ENCODE data around the gene ZFP36L2. TPM values are rescaled to one million over a fixed set of nuclear protein-coding genes. Genes with fewer than 3 reads are reported as not detected.
A peak's percentile ranks its signal among the peaks of the same experiment; 100 is the strongest.

ZFP36L2 gene
- total and polyA plus RNA-seq, 9 of the 15 experiments (the other 6 are each of a cell fraction or from before 2014, with no cell fraction given) = 4.1 to 60.6 (median 20.3) TPM

DNA sequence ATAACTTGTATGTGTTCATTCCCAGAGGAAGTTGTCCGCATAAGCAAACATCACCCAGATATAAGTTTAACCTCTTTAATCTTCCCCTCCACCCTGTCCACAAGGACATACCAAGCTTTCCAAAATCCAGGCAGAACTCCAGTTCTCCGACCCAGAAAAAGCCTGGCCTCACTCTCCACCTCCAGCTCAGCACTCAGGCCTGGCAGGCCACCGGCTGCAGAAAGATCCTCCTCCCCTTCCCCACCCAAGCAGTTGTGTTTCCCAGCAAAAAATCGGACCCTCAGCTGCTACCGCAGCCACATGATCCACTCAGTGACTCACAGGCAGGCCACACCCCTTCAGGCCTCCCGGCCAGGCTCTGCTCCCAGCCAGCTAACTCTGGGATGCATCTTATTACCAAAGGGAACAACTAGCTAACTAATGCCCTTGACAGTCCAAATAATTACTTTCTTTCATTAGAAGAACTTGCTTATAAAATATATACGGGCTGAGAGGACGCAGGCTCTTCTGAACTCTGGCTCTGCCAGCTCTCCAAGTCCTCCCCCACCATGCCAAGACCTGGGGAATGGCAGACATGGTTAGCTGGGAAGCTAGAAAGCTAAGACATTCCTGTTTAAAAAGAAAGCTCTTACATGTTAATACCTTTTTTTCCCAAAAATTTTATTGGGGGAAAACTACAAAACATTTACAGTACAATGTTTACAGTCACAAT, 4.5 kb downstream of the ZFP36L2 start (continued):
- TF ChIP-seq, protein P1, sequence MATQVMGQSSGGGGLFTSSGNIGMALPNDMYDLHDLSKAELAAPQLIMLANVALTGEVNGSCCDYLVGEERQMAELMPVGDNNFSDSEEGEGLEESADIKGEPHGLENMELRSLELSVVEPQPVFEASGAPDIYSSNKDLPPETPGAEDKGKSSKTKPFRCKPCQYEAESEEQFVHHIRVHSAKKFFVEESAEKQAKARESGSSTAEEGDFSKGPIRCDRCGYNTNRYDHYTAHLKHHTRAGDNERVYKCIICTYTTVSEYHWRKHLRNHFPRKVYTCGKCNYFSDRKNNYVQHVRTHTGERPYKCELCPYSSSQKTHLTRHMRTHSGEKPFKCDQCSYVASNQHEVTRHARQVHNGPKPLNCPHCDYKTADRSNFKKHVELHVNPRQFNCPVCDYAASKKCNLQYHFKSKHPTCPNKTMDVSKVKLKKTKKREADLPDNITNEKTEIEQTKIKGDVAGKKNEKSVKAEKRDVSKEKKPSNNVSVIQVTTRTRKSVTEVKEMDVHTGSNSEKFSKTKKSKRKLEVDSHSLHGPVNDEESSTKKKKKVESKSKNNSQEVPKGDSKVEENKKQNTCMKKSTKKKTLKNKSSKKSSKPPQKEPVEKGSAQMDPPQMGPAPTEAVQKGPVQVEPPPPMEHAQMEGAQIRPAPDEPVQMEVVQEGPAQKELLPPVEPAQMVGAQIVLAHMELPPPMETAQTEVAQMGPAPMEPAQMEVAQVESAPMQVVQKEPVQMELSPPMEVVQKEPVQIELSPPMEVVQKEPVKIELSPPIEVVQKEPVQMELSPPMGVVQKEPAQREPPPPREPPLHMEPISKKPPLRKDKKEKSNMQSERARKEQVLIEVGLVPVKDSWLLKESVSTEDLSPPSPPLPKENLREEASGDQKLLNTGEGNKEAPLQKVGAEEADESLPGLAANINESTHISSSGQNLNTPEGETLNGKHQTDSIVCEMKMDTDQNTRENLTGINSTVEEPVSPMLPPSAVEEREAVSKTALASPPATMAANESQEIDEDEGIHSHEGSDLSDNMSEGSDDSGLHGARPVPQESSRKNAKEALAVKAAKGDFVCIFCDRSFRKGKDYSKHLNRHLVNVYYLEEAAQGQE (IDR thresholded peaks at IDR 0.05; ENCODE audit: borderline replicate concordance) = peak; percentile 77
- TF ChIP-seq, protein P1 (CRISPR knock-in tag; IDR thresholded peaks at IDR 0.05; ENCODE audit: low read depth) = 0 out of 2 replicates have a peak, but pooled peaks have one; percentile 36
- TF ChIP-seq, protein P2, sequence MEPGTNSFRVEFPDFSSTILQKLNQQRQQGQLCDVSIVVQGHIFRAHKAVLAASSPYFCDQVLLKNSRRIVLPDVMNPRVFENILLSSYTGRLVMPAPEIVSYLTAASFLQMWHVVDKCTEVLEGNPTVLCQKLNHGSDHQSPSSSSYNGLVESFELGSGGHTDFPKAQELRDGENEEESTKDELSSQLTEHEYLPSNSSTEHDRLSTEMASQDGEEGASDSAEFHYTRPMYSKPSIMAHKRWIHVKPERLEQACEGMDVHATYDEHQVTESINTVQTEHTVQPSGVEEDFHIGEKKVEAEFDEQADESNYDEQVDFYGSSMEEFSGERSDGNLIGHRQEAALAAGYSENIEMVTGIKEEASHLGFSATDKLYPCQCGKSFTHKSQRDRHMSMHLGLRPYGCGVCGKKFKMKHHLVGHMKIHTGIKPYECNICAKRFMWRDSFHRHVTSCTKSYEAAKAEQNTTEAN (CRISPR knock-in tag; IDR thresholded peaks at IDR 0.05) = no peak
- TF ChIP-seq MTA1 (IDR thresholded peaks at IDR 0.05; ENCODE audit: borderline replicate concordance) (0 out of 2 replicates have a peak, but pooled peaks have one; percentile 44), MEIS2 (IDR thresholded peaks at IDR 0.05; ENCODE audit: partially characterized antibody) (no peak), KDM4B (IDR thresholded peaks at IDR 0.05; ENCODE audit: borderline replicate concordance in 2 of 2, low read depth in 1 of 2) (0 out of 4 replicates have a peak, but pooled peaks of 1 of the 2 experiments have one; percentile 66), COPS2 (conservative IDR thresholded peaks at IDR 0.05) (no peak), KLF1 (tag; IDR thresholded peaks at IDR 0.05) (peak; percentile 19; the same call in 1 of the 2 replicates), PHB (CRISPR knock-in tag; IDR thresholded peaks at IDR 0.05) (0 out of 2 replicates have a peak, but pooled peaks have one; percentile 83), NR2C2 (CRISPR knock-in tag; IDR thresholded peaks at IDR 0.05) (no peak), NR2C2 (tag; IDR thresholded peaks at IDR 0.05) (no peak), ARID1B (IDR thresholded peaks at IDR 0.05) (peak; percentile 63), HDAC1 (IDR thresholded peaks at IDR 0.05) (peak in 1 of 2 experiments; percentile 93; a peak in 2 of 4 replicates), BRD4 (IDR thresholded peaks at IDR 0.05) (no peak), ZNF184 (CRISPR knock-in tag; IDR thresholded peaks at IDR 0.05) (no peak), TAL1 (IDR thresholded peaks at IDR 0.05) (no peak), NFIX (CRISPR knock-in tag; IDR thresholded peaks at IDR 0.05; ENCODE audit: low read depth) (no peak), ELF2 (CRISPR knock-in tag; IDR thresholded peaks at IDR 0.05) (peak; percentile 72)
- TF ChIP-seq, protein P3, sequence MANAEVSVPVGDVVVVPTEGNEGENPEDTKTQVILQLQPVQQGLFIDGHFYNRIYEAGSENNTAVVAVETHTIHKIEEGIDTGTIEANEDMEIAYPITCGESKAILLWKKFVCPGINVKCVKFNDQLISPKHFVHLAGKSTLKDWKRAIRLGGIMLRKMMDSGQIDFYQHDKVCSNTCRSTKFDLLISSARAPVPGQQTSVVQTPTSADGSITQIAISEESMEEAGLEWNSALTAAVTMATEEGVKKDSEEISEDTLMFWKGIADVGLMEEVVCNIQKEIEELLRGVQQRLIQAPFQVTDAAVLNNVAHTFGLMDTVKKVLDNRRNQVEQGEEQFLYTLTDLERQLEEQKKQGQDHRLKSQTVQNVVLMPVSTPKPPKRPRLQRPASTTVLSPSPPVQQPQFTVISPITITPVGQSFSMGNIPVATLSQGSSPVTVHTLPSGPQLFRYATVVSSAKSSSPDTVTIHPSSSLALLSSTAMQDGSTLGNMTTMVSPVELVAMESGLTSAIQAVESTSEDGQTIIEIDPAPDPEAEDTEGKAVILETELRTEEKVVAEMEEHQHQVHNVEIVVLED (CRISPR knock-in tag; IDR thresholded peaks at IDR 0.05) = no peak

All from K562 (cell line).